Fibroblast of skin of left biceps (primary cell): ENCODE data around the gene DYRK1B.
"Not testable (repeated sequence)": the region's sequence is repeated elsewhere in the genome, so short reads cannot be mapped to it uniquely, and the experiment has no call there.

Experiments
- DNase-seq, 2 experiments: peaks; one replicate each; pipeline ENCODE4 v3.0.0-alpha.2; 2013; ENCODE audit warnings: low read depth in 2 of 2

DYRK1B gene

GRCh38 chr19:39810424-39810823 is 23.5 kb downstream of the DYRK1B start:
- DNase-seq = no peak

GRCh38 chr19:39809368-39809767 is 24.6 kb downstream of the DYRK1B start:
- DNase-seq = no peak

GRCh38 chr19:39808688-39809087 is 25.3 kb downstream of the DYRK1B start:
- DNase-seq = not testable (repeated sequence)

GRCh38 chr19:39807846-39808364 is 26.1 kb downstream of the DYRK1B start:
- DNase-seq = no peak

GRCh38 chr19:39805104-39805503 is 28.9 kb downstream of the DYRK1B start:
- no peak for DNase-seq

GRCh38 chr19:39802958-39803357 is 31.0 kb downstream of the DYRK1B start:
- DNase-seq = no peak

GRCh38 chr19:39797083-39797482 is 36.9 kb downstream of the DYRK1B start:
- DNase-seq = no peak

GRCh38 chr19:39796000-39796498 is 37.9 kb downstream of the DYRK1B start:
- DNase-seq = no peak

GRCh38 chr19:39795001-39795400 is 39.0 kb downstream of the DYRK1B start:
- no peak for DNase-seq

- peak; percentile 38 to 45 for DNase-seq
Observed at GRCh38 chr19:39792999-39793546, 40.9 kb downstream of the DYRK1B start.

- DNase-seq = no peak
Observed at GRCh38 chr19:39788244-39788643, 45.7 kb downstream of the DYRK1B start.

GRCh38 chr19:39780894-39781293 is 53.1 kb downstream of the DYRK1B start:
- no peak for DNase-seq

GRCh38 chr19:39778763-39779162 is 55.2 kb downstream of the DYRK1B start, which contains the start of gene LEUTX:
LEUTX (plus strand) TSS chr19:39778854; CDS start chr19:39778921, 67 bp downstream.
- no peak for DNase-seq
